Activated CD8-positive, alpha-beta memory T cell treated with anti-CD3 and anti-CD28 coated beads, Interleukin-2, amount 50 U/mL, for 1 hour (primary cell): ENCODE measurements around the gene TMEM14A.

Source experiments
- DNase-seq: peaks from one replicate; pipeline ENCODE4 v3.0.0-alpha.2; 2020; ENCODE audit errors: extremely low read depth

TMEM14A gene

GRCh38 chr6:52736145-52736544 is 65.2 kb downstream of the TMEM14A start:
- DNase-seq: no peak
